ENCODE data around the gene VAMP1. TPM values are rescaled to one million over a fixed set of nuclear protein-coding genes. Genes with fewer than 3 reads are reported as not detected.

VAMP1 gene
- total and polyA plus RNA-seq, 2 of the 4 experiments (the other 2 are of a cell fraction): 7.2 to 21.9 TPM

- peaks cover 4% of the 10 kb centered on the region for H3K4me1 ChIP-seq (ENCODE audit: control insufficient read depth, insufficient read depth, low read length)
- no CpG with 5 or more reads among the region's 16 CpGs for WGBS, 2 experiments (ENCODE audit: extremely low coverage in 2 of 2, insufficient read length in 1 of 2)
- H3K9me3 ChIP-seq (ENCODE audit: control insufficient read depth, insufficient read depth, low read length): no peaks in the 10 kb centered on the region
- no peak overlapping the region for H2BK20ac ChIP-seq (ENCODE audit: low read depth, low read length)
- H3K4me2 ChIP-seq (ENCODE audit: low read depth, low read length): peak overlapping the region; percentile 95
- peak overlapping the region; percentile 93 for H2AK9ac ChIP-seq (replicated peaks; ENCODE audit: low read depth, low read length, poor library complexity)
- peak overlapping the region; percentile 92; the same call in 1 of the 2 replicates for H3K23ac ChIP-seq (ENCODE audit: low read depth, low read length)
- peak overlapping the region; percentile 88 for H3K9ac ChIP-seq (ENCODE audit: low read depth, low read length)
- CTCF ChIA-PET: no interaction called here
- peak overlapping the region; percentile 94 for H3K14ac ChIP-seq (replicated peaks; ENCODE audit: low read depth, low read length)
- dilution Hi-C loops (cut with HindIII; ENCODE audit: low sequenced_read_pairs, unreplicated experiment): no loop called here
- intact Hi-C loops (cut with micrococcal nuclease): loop anchor here (2.0 to 5.0 kb wide), 2 partner anchors 71 to 272 kb away; no protein-coding TSS in a partner anchor
- H2BK120ac ChIP-seq (ENCODE audit: low read depth, low read length): no peak overlapping the region
- peaks cover 6% of the 10 kb centered on the region; the same call in 1 of the 2 replicates for H3K9me1 ChIP-seq (ENCODE audit: insufficient read depth, low read length)
- ATAC-seq (ENCODE audit: low read depth) (no peak), DNase-seq (no peak)
- no peak overlapping the region for H4K91ac ChIP-seq (ENCODE audit: insufficient read depth, low read depth, low read length)
- POLR2A ChIA-PET (ENCODE audit: unreplicated experiment): interaction anchor here (0.8 to 1.3 kb wide), 3 partner anchors 11 to 134 kb away, joined by 4 read pairs; no protein-coding TSS in a partner anchor
- in situ Hi-C loops (cut with MboI; ENCODE audit: low sequenced_read_pairs): loop anchor here (25.0 kb wide), 1 partner anchor 282 kb away; no protein-coding TSS in a partner anchor
- peaks cover 10% of the 10 kb centered on the region for H3K36me3 ChIP-seq (ENCODE audit: control insufficient read depth, insufficient read depth, low read length)
- no peak overlapping the region for H4K8ac ChIP-seq (ENCODE audit: low read depth in 2 of 2, low read length in 2 of 2)
- H3K4ac ChIP-seq (ENCODE audit: low read depth, low read length): peak overlapping the region; percentile 68; the same call in 1 of the 2 replicates
- peak overlapping the region; percentile 84 for H3K27ac ChIP-seq (ENCODE audit: insufficient read depth, low read length)
- peaks cover 17% of the 10 kb centered on the region for H4K20me1 ChIP-seq (ENCODE audit: insufficient read depth, low read length)
- H2AK5ac ChIP-seq (ENCODE audit: low read depth, low read length): peak overlapping the region; percentile 94
- H3K56ac ChIP-seq (ENCODE audit: extremely low read depth, insufficient read depth, low read length): no peak overlapping the region
- BruUV-seq (replicated peaks): TSS peak; percentile 48
- H3K18ac ChIP-seq (ENCODE audit: low read depth, low read length): no peak overlapping the region; the same call in 1 of the 2 replicates
- H4K5ac ChIP-seq (ENCODE audit: low read depth, low read length): no peak overlapping the region
- H2BK15ac ChIP-seq (ENCODE audit: low read depth, low read length): no peak overlapping the region
- peaks cover 10 to 39% of the 10 kb centered on the region in 2 experiments for H3K79me1 ChIP-seq (ENCODE audit: low read depth in 1 of 2, low read length in 2 of 2)
- no peaks in the 10 kb centered on the region for H3K27me3 ChIP-seq (ENCODE audit: control insufficient read depth, insufficient read depth, low read length)
- TF ChIP-seq NFE2L2 (IDR thresholded peaks at IDR 0.05; ENCODE audit: low read depth, low read length) (no peak), SMC3 (IDR thresholded peaks at IDR 0.05; ENCODE audit: low read depth, low read length) (no peak), BHLHE40 (IDR thresholded peaks at IDR 0.05; ENCODE audit: low read depth, low read length) (no peak), CHD1 (IDR thresholded peaks at IDR 0.05; ENCODE audit: low read depth, low read length) (no peak), RCOR1 (IDR thresholded peaks at IDR 0.05; ENCODE audit: insufficient replicate concordance, low read length) (no peak), POLR2A (IDR thresholded peaks at IDR 0.05; ENCODE audit: low read depth, low read length) (no peak), MXI1 (IDR thresholded peaks at IDR 0.05; ENCODE audit: borderline replicate concordance, low read depth, low read length) (no peak)
- H3K4me3 ChIP-seq (ENCODE audit: insufficient read depth, low read depth, low read length): peak overlapping the region; percentile 78
- peak overlapping the region; percentile 84 for H2BK5ac ChIP-seq (ENCODE audit: low read depth, low read length, poor library complexity, severe bottlenecking)
- H2AFZ ChIP-seq (replicated peaks; ENCODE audit: low read length, poor library complexity): peak overlapping the region; percentile 100
Measured at GRCh38 chr12:6469609-6470374, 685 bp downstream of the VAMP1 start.
